ENCODE results near the gene MLLT10.

The MLLT10 gene

GRCh38 chr10:21517134-21518031 is 16.6 kb upstream of the MLLT10 start:
- DNase-seq, result no peak

DNA sequence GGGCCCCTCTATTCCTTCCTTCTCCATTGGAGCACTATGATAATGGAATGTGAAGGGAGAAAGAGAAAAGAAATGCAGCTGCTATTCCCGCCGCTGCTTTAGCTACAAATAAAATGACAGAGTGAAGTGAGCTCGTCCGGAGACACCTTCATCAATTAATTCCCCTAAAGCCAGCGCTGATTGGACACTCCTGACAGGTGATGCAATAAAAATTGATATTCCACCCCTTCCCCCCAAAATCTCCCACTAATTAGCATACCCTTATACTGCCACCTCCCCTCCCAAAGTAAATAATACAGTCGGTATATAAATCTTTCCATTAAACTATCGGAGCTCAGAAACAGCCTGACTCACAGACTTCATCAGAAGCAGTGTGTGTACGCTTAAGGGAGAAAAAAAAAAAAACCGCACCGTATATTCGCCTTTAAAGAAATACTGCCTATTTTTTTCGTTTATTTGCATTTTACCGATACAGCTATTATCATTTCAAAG is 15.8 kb upstream of the MLLT10 start:
- no peak for DNase-seq

GRCh38 chr10:21518641-21519396 is 15.2 kb upstream of the MLLT10 start:
- DNase-seq, result no peak

GRCh38 chr10:21519397-21519933 is 14.6 kb upstream of the MLLT10 start:
- no peak for DNase-seq

- DNase-seq, result no peak
Measured at GRCh38 chr10:21519941-21520436, 14.0 kb upstream of the MLLT10 start.

GRCh38 chr10:21520509-21520908 is 13.5 kb upstream of the MLLT10 start:
- no peak for DNase-seq

- DNase-seq, result no peak
Measured at GRCh38 chr10:21520949-21521348, 13.1 kb upstream of the MLLT10 start.

GRCh38 chr10:21521751-21522533 is 12.1 kb upstream of the MLLT10 start:
- DNase-seq, result no peak

DNA sequence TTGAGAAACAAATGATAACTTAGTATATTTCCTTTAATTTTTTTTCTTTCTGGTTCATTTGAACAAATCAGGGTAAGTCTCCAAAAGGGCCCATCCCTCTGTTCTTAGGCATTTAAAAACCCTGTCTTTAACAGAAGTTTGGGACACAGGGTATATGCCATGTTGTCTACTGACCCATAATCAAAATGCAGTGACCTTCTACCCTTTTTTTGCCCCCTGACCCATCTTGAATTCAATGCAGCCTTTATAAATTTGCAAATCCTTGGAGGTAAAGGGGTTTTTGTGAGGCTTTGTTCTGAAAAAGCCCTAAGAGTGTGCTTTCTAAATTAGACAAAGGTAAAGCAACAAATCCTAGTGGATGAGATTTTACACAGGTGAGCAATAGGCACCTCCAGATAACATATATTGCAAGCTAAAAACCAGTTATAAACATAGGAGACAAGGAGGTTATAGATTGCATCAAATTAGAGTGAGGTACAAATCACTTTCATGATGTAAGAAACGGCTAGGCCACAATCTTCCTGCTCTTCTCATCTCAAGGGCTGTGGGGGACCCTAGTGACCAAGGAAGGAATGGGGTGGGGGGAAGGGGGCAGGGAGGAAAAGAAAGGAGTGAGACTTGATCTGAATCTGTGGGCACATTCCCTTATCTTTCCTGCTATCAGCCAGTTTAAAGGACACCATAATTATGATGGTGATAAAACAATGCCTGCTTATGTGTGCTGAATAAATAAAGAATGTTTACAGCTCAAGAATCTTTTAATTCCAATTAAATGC is 11.2 kb upstream of the MLLT10 start:
- no peak for DNase-seq

DNA sequence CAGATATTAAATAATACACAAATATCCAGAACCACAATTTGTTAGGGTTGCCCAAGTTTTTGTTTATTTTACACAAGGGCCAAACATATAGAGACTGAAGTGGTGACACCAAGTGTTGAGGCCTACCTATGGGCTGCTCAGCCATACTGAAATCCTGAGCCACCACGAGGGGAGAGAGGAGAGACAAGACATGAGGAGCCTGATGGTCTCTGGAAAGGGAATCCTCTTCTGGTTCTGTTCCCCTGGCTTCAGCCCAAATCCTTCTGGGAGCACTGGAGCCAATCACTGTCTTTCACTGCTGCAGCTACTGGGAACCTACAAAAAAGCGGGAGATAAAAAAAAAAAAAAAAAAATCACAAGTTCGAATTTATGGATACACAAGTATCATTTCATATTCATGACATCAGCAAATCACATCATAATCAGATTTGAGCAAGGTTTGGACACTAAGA is 10.4 kb upstream of the MLLT10 start:
- no peak for DNase-seq

- no peak for DNase-seq
Measured at GRCh38 chr10:21524131-21524525, 9.9 kb upstream of the MLLT10 start.

DNA sequence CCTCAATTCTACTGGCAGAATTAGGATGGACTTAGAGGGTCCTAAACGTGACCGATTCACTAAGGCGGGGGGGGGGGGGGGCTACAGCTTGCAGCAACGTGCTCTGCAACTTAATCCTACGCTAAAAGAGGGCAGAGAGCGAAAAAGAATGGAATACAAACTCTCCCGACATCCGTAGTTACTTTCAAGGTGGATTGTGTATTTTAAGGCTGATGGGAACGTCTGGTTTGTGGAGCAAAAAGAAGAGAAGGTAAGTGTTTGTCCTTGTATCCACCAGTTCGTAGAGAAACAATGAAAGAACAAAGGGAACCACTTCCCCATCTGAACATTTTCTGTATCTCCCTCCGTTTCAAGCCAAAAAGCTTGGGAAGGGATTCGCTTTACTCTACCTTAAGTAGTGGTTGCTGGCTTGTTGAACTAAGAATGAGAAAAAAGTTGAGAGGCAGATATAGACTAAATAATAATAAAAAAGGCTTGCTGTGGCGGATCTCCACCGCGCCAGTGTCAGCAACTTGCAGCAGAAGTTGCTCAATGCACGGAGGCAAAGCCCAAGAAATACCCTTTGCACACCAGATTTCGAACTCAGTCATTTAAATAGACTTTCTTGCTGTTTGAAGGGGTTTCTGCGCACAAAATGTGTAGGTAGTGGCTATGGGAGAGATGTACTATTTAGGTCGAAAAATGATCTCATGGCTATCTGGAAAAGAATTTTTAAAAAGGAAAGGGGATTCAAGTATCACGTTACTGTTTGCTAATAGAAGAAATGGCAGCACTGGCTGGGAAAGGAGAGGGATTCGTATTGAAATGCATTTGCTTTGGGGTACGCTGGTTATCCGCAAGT is 9.3 kb upstream of the MLLT10 start:
- DNase-seq, result no peak

DNA sequence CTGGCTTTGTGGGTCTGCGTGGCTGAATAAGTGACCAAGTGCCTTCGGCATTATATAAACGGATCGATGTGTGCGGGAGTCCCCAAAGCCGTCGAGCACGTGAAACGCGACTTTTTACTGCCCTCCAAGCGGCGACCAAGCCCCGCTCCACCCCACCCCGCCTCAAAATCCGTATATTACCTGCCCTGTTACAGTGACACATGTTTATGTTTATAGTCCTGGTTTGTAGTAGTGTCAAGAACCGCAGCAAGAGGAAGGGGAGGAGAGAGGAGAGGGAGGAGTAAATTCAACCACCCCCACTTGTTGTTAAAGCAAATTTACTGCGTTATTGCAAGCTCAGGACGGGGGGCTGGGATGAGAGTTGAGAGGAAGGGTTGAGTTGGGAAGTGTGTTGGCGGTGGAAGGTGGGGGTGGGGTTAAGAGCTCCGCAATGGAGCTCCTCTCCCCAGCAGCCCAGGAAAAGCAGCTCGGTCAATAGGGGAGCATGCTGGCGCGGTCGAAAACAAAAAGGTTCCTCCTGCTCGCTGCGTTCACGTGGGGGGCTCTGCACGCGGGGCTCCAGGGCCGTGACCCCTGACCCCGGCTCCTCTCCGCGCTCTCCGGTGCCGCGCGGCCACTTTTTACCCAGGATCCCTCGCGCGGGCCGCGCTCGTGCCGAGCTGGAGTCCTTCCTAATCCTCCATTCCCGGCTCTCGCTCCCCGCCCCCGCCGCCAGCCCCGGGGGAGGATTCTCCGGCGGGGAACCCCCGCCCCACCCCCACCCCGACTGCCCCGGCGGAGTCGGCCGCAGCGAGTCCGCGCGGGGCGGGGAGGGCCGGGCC is 8.5 kb upstream of the MLLT10 start, which contains the start of gene SKIDA1:
SKIDA1 (minus strand) TSS at position 316 of the 821 bp plus-strand sequence. CDS start 7,860 bp downstream, outside the sequence.
- peak; percentile 42 for DNase-seq

DNA sequence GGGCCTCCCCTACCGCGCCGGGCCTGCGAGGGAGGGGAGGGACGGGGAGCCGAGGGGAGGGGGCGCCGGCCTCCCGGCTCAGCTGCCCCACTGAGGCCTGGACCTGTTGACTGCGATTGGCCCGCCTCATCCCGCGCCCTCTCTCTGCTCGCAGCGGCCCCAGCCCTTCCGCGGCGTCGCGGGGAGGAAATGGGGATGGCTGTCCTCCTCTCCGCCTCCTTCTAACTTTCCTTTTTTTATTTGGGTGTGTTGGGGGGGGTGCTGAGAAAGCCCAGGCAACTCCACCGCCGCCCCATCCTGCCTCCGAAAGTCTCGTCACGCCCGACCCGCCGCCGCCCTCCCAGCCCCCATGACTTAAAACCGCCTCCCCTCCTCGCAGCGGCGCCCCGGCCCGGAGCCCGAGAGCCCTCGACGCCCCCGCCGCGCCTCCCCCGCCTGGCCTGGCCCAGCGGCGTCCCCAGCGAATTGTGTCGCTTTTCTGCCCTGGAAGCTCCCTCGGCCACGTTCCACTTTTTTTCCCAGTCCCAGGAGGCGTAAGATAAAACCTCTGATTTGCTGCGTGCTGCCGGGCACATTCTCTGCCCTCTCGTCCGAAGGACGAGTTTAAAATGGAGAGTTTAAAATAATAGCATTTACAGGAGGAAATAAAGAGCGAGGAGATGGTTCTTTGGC is 7.7 kb upstream of the MLLT10 start:
- DNase-seq, result peak; percentile 59

DNA sequence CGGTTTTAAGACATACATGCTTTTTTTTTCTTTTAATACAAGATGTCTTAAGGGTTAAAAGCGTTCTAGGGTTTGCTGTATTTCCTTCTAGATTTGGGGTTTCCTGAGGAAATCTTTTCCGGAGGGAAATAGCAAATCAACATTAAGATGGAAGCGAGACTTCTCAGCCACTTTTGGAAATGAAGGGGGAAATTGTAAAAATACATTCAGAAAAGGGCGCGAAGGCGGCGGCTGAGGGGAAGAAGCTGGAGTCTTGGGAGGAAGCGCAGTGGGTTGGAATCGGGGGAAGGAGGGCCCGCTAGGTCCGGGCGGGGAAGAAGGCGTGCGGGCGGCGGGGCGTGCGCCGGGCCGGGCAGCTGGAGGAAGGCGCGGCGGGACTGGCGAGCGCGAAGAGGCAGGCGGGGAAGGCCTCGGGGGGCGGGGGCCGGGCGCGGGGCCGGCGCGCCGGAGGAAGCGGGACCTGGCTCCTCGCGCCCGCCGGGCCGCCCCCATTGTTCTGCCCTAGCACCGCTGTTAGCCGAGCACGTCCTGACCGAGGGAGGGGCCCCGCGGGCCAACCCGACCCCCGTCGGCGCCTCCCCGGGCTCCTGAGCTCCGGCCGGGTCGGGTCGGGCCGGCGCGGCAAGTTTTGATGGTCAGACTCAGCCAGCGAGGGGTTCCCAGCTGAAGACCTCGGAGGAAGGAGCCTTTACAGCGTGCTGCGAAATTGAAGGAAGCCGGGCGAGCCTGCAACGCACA is 7.0 kb upstream of the MLLT10 start:
- DNase-seq, result peak; percentile 36

- no peak for DNase-seq
Measured at GRCh38 chr10:21527598-21528235, 6.3 kb upstream of the MLLT10 start.

DNA sequence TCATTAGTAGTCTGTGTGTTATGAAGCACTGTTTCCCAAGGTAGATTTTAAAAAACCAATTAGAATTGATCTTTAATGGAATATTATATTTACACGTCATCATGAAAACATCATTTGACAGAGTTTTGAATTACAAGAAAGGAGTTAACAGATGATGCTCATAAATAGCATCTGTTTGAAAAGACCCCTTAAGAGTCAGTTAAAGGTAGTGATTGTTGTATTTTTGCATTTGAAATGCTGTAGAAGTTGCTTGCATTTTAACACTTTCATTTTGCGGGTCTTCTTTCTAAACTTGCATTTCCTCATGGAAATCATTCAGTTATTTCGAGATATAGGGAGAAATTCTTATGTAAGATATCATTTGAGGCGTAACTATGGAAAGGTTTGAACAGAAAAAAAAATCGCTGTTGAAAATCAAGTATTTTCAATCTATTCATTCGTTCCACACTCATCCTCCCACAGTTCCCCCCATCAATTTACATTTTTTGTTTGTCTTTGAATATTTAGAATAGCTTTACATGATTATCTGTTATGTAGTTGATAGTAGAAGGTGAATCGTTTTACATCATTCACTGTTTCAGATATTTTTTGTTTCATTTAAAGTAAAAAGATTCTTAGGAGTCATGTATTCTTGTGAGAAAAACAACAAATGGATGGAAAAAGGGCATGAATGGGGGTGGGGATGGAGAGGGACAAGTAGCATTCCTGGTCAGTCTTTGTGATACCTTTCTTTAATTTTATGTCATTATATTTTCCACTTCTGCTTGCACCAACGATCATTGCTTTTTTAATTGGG is 5.6 kb upstream of the MLLT10 start:
- no peak for DNase-seq

All from activated gamma-delta T cell treated with Interleukin-2 at 50 U/mL for 16 hours (primary cell).